ENCODE results near the gene PPM1F. TPM values are rescaled to one million over a fixed set of nuclear protein-coding genes. Genes with fewer than 3 reads are reported as not detected.
A peak's percentile ranks its signal among the peaks of the same experiment; 100 is the strongest.

PPM1F gene
- total RNA-seq, 4 donors from 2014 or later: 18.3 to 29.5 (median 25.8) TPM

GRCh38 chr22:21951931-21952465 is 650 bp downstream of the PPM1F start:
- TF ChIP-seq CTCF (IDR thresholded peaks at IDR 0.05): no peak
- no peak for TF ChIP-seq POLR2A (IDR thresholded peaks at IDR 0.05)
- peak overlapping the region; percentile 67 for H3K4me3 ChIP-seq (ENCODE audit: low read depth, poor library complexity, severe bottlenecking)
- peak in 1 of 2 donors; percentile 90 for DNase-seq (ENCODE audit: low spot score in 2 of 2)
- intact Hi-C loops (cut with DNase I; ENCODE audit: low total_unique reads): loop anchor here (5.0 kb wide), 1 partner anchor 240 kb away; no protein-coding TSS in a partner anchor
- 0 to 12% methylated on average over 7 to 19 of the region's 29 CpGs for WGBS, 2 donors

DNA sequence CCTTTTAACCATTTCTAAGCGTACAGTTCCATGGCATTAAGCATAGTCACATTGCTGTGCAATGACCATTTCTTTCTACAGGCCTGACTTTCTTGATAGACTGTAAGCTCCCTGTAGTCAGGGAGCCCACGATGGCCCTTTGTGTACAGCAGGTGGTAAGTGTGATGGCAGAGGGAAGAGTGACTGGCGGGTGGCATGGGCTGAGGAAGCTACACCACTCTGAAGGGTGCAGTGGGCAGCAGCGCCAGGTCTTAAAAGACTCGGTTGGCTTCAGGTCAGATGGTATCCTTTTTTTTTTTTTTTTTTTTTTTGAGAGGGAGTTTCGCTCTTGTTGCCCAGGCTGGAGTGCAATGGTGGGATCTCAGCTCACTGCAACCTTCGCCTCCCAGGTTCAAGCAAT is 1.6 kb downstream of the PPM1F start:
- intact Hi-C loops (cut with DNase I; ENCODE audit: low total_unique reads): loop anchor here (5.0 kb wide), 1 partner anchor 239 kb away; no protein-coding TSS in a partner anchor

DNA sequence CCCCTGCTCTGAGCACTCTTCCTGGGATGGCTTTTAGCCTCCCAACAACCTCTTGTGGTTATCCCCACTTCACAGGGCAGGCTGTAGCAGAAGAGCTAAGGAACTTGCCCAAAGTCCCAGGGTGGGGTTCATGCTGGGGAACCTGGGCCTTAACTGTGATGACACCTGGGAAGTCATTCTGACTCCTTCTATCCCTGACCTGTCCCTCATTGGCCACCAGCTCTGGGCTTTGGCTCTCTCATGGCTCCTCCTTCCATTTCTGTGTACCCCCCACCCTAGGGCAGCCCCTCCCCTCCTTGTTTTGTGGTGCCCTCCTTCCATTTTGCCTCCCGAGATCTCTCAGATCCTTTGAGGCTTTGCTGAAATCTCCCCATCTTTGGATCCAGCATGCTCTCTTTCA is 2.7 kb downstream of the PPM1F start:
- WGBS, 2 donors: 73 to 82% methylated on average over 1 of the region's 1 CpG
- no peak for DNase-seq (ENCODE audit: low spot score in 2 of 2)
- TF ChIP-seq POLR2A (IDR thresholded peaks at IDR 0.05) (no peak), CTCF (IDR thresholded peaks at IDR 0.05) (no peak)
- no peak overlapping the region for H3K4me3 ChIP-seq (ENCODE audit: low read depth, poor library complexity, severe bottlenecking)
- intact Hi-C loops (cut with DNase I; ENCODE audit: low total_unique reads): loop anchor here (5.0 kb wide), 1 partner anchor 238 kb away; no protein-coding TSS in a partner anchor

More for the DNA sequence above, 1.6 kb downstream of the PPM1F start:
- H3K4me3 ChIP-seq (ENCODE audit: low read depth, poor library complexity, severe bottlenecking): no peak overlapping the region
- no peak for TF ChIP-seq POLR2A (IDR thresholded peaks at IDR 0.05)
- TF ChIP-seq CTCF (IDR thresholded peaks at IDR 0.05): no peak
- DNase-seq (ENCODE audit: low spot score in 2 of 2): no peak
- WGBS, 2 donors: 88 to 91% methylated on average over 7 of the region's 7 CpGs

DNA sequence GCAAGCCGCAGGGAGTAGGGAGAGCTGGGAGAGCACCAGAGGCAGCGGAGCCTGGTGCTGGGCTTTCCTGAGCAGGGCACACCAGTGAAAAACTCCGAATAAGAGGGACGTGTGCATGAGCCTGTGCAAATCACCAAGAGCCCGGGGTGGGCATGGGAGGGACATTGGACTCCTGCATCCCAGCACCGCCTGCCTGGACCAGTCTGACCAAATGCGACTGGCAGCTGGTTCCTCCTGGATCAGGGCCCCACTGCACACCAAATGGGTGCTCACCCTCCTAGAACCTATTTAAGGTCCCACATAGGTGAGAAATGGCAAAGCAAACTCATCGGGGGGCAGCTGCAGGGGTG is 3.1 kb downstream of the PPM1F start:
- no peak overlapping the region for H3K4me3 ChIP-seq (ENCODE audit: low read depth, poor library complexity, severe bottlenecking)
- WGBS, 2 donors: 80 to 83% methylated on average over 8 of the region's 8 CpGs
- intact Hi-C loops (cut with DNase I; ENCODE audit: low total_unique reads): no loop called here
- DNase-seq (ENCODE audit: low spot score in 2 of 2): no peak
- no peak for TF ChIP-seq POLR2A (IDR thresholded peaks at IDR 0.05)
- no peak for TF ChIP-seq CTCF (IDR thresholded peaks at IDR 0.05)

DNA sequence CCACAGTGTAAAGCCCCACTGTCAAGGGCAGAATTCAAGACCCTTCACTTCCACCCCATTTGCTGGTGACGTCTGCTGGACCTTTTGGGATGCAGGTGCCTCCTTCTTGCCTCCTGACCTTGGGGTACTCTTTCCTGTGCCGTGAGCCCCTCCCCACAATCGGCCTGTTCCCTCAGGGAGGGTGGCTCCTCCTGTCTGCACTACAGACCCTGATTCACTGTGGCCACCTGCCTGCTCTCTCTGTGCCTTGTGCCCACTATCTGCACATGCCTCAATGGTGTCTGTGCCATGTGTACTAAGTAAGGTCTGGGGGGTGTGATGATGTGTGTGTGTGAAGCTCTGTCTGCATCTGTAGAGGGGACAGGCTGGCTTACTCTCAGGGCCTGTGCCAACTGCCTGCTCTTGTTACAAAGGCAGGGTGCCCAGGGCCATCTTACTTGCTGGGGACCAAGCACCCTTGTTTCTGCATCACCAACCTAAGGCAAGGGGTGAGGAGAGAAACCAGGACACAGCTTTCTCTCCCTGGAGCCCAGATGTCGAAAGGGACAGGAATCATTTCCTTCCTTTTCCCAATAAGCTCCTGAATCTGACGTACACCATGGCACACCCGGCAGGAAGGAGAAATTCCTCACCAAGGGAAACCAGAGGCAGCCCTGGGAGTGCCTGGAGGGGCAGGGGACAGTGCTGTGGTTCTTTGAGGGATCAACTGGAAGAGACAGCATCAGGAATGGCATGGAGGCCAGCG is 3.7 kb downstream of the PPM1F start:
- intact Hi-C loops (cut with DNase I; ENCODE audit: low total_unique reads): no loop called here
- H3K4me3 ChIP-seq (ENCODE audit: low read depth, poor library complexity, severe bottlenecking): no peak overlapping the region
- no peak for DNase-seq (ENCODE audit: low spot score in 2 of 2)
- 72 to 78% methylated on average over 7 of the region's 7 CpGs for WGBS, 2 donors
- TF ChIP-seq CTCF (IDR thresholded peaks at IDR 0.05): no peak
- TF ChIP-seq POLR2A (IDR thresholded peaks at IDR 0.05): no peak

Measured in lower leg skin (tissue), 4 donors.